Vagina (tissue), 2 donors: ENCODE results near the gene BCAS3. TPM values are rescaled to one million over a fixed set of nuclear protein-coding genes. Genes with fewer than 3 reads are reported as not detected.

Experiments used
- DNase-seq, 2 donors: peaks; one replicate each; pipeline ENCODE4 v3.0.0-alpha.2; 2017; ENCODE audit errors: extremely low spot score in 2 of 2
- H3K27ac ChIP-seq: fragments of 200-600 bp; sonication (generic); one replicate; pipeline ENCODE4 v1.5.1; 2019
- H3K27me3 ChIP-seq: fragments of 200-600 bp; sonication (generic); one replicate; pipeline ENCODE4 v1.5.1; 2019
- H3K36me3 ChIP-seq, 2 donors: fragments of 200-600 bp; sonication (generic); one replicate each; pipeline ENCODE4 v1.5.1; 2017 to 2019
- H3K4me1 ChIP-seq: fragments of 200-600 bp; sonication (generic); one replicate; pipeline ENCODE4 v1.5.1; 2019
- H3K4me3 ChIP-seq, 2 donors: fragments of 200-600 bp; sonication (generic); 1 replicate in 1 of 2; 2 replicates in 1 of 2; pipeline ENCODE4 v1.5.1; 2016 to 2019
- H3K9me3 ChIP-seq: fragments of 200-600 bp; sonication (generic); one replicate; pipeline ENCODE4 v1.5.1; 2019
- POLR2A ChIP-seq, 2 donors: fragments of 450-650 bp; IDR thresholded peaks; one replicate each; pipeline ENCODE4 v1.6.1; 2017; ENCODE audit warnings: antibody characterized with exemption in 2 of 2, mild to moderate bottlenecking in 2 of 2, moderate library complexity in 2 of 2
- POLR2AphosphoS5 ChIP-seq, 2 donors: sonication (generic); formaldehyde crosslinking; IDR thresholded peaks; one replicate each; pipeline ENCODE4 v1.9.0; 2017; ENCODE audit warnings: antibody characterized with exemption in 2 of 2, mild to moderate bottlenecking in 2 of 2, low read depth in 1 of 2; ENCODE audit not compliant: insufficient read depth in 1 of 2
- intact Hi-C: fragments of 100-400 bp; cut with DNase I; formaldehyde crosslinking; loops from one replicate; pipeline ENCODE4 v1.15.1; 2023
- total RNA-seq: library from RNA; depleted of rRNA; stranded (reverse); fragments of >200 nt; gene quantifications from one replicate; pipeline ENCODE4 v1.2.3, GENCODE V29; 2016
- TF ChIP-seq, protein P1 (sequence below), 3 experiments: fragments of 450-650 bp in 2 of 3; fragments of 200-600 bp in 1 of 3; sonication (generic) in 1 of 3; IDR thresholded peaks; one replicate each; pipeline ENCODE4 v1.5.1; 2017 to 2019; ENCODE audit warnings: antibody characterized with exemption in 3 of 3, mild to moderate bottlenecking in 2 of 3, moderate library complexity in 2 of 3

The BCAS3 gene
- total RNA-seq, 1 donor from 2014 or later: 33.1 TPM

- no peaks in the 10 kb centered on the region for H3K9me3 ChIP-seq
- H3K4me1 ChIP-seq: peaks cover 55% of the 10 kb centered on the region
- H3K27me3 ChIP-seq: peaks cover 7% of the 10 kb centered on the region
- peak overlapping the region; percentile 41 to 49 for H3K4me3 ChIP-seq
- DNase-seq: no peak
- intact Hi-C loops: loop anchor here (5.0 kb wide), 1 partner anchor 398 kb away; no protein-coding TSS in a partner anchor
- H3K36me3 ChIP-seq: no peaks in the 10 kb centered on the region
- TF ChIP-seq, protein P1, sequence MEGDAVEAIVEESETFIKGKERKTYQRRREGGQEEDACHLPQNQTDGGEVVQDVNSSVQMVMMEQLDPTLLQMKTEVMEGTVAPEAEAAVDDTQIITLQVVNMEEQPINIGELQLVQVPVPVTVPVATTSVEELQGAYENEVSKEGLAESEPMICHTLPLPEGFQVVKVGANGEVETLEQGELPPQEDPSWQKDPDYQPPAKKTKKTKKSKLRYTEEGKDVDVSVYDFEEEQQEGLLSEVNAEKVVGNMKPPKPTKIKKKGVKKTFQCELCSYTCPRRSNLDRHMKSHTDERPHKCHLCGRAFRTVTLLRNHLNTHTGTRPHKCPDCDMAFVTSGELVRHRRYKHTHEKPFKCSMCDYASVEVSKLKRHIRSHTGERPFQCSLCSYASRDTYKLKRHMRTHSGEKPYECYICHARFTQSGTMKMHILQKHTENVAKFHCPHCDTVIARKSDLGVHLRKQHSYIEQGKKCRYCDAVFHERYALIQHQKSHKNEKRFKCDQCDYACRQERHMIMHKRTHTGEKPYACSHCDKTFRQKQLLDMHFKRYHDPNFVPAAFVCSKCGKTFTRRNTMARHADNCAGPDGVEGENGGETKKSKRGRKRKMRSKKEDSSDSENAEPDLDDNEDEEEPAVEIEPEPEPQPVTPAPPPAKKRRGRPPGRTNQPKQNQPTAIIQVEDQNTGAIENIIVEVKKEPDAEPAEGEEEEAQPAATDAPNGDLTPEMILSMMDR (IDR thresholded peaks at IDR 0.05): no peak
- TF ChIP-seq POLR2A (IDR thresholded peaks at IDR 0.05) (no peak), POLR2AphosphoS5 (IDR thresholded peaks at IDR 0.05; ENCODE audit: insufficient read depth in 1 of 2, low read depth in 1 of 2) (no peak)
- H3K27ac ChIP-seq: peak overlapping the region; percentile 83
These were observed 727.4 kb downstream of the BCAS3 start for GRCh38 chr17:61404913-61405685.

DNA sequence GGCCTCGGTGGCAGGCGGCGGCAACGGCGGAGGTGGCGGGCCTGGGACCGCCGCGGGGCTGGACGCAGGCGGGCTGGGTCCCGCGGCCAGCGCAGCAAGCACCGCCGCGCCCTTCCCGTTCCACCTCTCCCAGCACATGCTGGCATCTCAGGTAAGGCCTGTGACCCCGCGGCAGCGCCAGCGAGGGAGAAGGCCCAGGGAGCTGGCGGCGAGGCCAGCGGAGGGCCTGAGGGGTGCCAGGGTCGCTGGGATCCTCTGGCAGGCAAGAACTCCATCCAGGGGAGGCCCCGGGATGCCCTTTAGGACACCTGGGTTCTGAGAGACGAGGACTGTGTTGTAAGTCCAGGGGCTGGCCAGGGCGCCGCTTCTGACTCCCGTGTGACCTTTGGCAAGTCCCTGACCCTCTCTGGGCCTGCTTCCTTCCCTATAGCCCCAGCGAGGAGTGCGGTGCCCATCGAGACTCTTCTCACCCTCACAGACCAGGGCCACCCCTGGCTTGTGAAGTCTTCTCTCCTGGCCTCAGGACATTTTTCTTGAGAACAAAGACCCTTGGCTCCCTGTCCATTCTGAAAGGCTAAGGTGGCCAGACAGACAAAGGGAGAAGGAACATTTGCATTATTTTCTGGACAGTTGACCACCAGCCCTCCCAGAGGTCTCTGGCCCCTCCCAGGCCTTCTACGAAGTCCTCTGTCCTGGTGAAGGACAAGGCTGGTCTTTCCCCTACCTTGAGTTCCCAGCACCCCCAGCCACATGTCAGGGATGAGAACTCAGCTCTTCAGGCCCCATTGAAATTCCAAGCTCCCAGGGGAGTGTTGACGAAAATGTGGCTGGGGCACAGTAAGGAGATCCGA, 728.3 kb downstream of the BCAS3 start:
- intact Hi-C loops: loop anchor here (5.0 kb wide), 1 partner anchor 399 kb away; no protein-coding TSS in a partner anchor

DNA sequence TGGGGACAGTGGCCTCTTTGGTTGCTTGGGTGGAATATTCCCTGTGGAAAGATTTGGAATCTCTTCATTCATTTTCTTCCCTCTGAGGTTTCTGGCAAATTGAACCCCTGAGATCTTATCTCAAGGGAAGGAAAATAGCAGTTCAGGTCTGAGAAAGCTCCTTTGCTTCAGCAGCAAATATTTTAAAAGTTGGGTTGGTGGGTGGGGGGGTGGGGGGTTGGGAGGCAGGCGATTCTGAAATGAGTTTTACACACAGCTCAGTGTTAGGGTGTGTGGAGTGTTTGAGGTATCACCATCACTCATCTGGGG, 728.8 kb downstream of the BCAS3 start:
- Histone ChIP-seq H3K4me3 (no peak overlapping the region), H3K27me3 (peaks cover 6% of the 10 kb centered on the region), H3K36me3 (no peaks in the 10 kb centered on the region), H3K4me1 (peaks cover 61% of the 10 kb centered on the region), H3K27ac (peak overlapping the region; percentile 79), H3K9me3 (no peaks in the 10 kb centered on the region)
- no peak for DNase-seq
- TF ChIP-seq, protein P1 (IDR thresholded peaks at IDR 0.05): no peak
- TF ChIP-seq POLR2AphosphoS5 (IDR thresholded peaks at IDR 0.05; ENCODE audit: insufficient read depth in 1 of 2, low read depth in 1 of 2) (no peak), POLR2A (IDR thresholded peaks at IDR 0.05) (no peak)
- intact Hi-C loops: loop anchor here (5.0 kb wide), 1 partner anchor 399 kb away; no protein-coding TSS in a partner anchor

More for the DNA sequence above, 728.3 kb downstream of the BCAS3 start:
- Histone ChIP-seq H3K4me3 (peak overlapping the region; percentile 41 to 49), H3K27ac (peak overlapping the region; percentile 83), H3K4me1 (peaks cover 61% of the 10 kb centered on the region), H3K9me3 (no peaks in the 10 kb centered on the region), H3K27me3 (peaks cover 7% of the 10 kb centered on the region), H3K36me3 (no peaks in the 10 kb centered on the region)
- TF ChIP-seq, protein P1 (IDR thresholded peaks at IDR 0.05): no peak
- TF ChIP-seq POLR2AphosphoS5 (IDR thresholded peaks at IDR 0.05; ENCODE audit: insufficient read depth in 1 of 2, low read depth in 1 of 2) (no peak), POLR2A (IDR thresholded peaks at IDR 0.05) (no peak)
- no peak for DNase-seq

DNA sequence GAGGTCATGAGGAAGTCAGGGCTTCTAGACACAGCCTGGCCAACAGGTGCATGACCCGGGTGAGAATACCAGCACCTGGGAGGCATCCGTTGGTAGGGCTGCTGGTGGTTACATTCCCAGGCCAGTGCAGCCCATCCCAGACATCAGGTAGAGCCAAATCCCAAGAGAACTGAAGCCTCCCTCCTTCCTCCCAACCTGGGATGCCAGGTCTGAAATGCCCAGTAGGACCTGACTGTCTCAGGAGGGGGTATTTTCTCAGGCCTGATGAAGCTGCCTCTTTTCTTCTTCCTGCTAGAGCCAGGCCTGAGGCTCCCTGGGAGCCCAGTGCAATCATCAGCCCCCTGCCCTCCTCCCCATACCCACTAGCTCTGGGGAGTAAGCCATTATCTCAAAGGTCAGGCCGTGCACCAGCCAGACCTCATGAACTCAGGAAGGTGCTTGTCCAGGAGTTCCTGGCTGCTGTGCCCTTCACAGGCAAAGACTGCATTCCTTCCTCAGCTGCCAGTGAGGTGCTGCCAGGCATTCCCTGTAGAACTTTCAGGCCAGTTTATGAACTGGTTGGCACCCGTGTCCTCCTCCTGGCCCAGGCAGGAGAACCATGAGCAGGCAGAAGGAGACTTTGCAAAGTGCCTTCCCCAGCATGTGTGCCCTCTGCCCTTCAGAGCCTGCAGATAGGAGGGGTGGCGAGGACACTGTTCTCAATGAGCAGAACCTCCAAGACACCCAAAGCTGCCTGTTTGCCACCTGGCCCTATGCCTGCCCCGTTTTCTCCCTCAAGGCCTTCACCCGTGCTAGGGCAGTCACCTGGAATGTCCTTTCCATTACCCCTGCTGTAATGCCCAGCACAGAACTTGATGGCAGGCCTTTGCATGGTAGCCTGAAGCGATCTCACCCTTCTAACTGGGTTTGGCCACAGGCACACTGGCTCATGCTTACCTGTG, 729.6 kb downstream of the BCAS3 start:
- no peak for TF ChIP-seq POLR2AphosphoS5 (IDR thresholded peaks at IDR 0.05; ENCODE audit: insufficient read depth in 1 of 2, low read depth in 1 of 2)
- TF ChIP-seq, protein P1 (IDR thresholded peaks at IDR 0.05): no peak
- no peak for TF ChIP-seq POLR2A (IDR thresholded peaks at IDR 0.05)
- Histone ChIP-seq H3K9me3 (no peaks in the 10 kb centered on the region), H3K4me3 (peak overlapping the region in 1 of 2 donors; percentile 11), H3K36me3 (no peaks in the 10 kb centered on the region), H3K27ac (peak overlapping the region; percentile 79), H3K27me3 (no peaks in the 10 kb centered on the region), H3K4me1 (peaks cover 65% of the 10 kb centered on the region)
- no peak for DNase-seq
- intact Hi-C loops: loop anchor here (5.0 kb wide), 1 partner anchor 400 kb away; no protein-coding TSS in a partner anchor
